HCT116 (cell line): ENCODE results near the gene MAP2K4. TPM values are rescaled to one million over a fixed set of nuclear protein-coding genes. Genes with fewer than 3 reads are reported as not detected.
A peak's percentile ranks its signal among the peaks of the same experiment; 100 is the strongest.

ENCODE experiments used
- ATAC-seq: fragments of 200-7000 bp; cut with Tn5 transposase; 2 replicates; pipeline ENCODE4 v1.9.1; 2020; ENCODE audit warnings: mild to moderate bottlenecking, moderate library complexity
- BruUV-seq: library from RNA; stranded (reverse); fragments of 400-500 nt; replicated peaks from 2 replicates; lab custom pipeline; 2021; lab: Mats Ljungman, UMichigan
- CTCF ChIA-PET: fragments of 300-600 bp; sonication (Branson Sonifier 250); formaldehyde crosslinking; loops from one replicate; lab custom pipeline; 2021; ENCODE audit warnings: antibody characterized with exemption; lab: Charles Lee
- POLR2A ChIA-PET: fragments of 300-600, 350-600 bp; sonication (Branson Sonifier 250); formaldehyde crosslinking; loops from one replicate; lab custom pipeline; 2021; ENCODE audit warnings: antibody characterized with exemption; lab: Charles Lee
- RAD21 ChIA-PET, 2 experiments: fragments of 300-600 bp; sonication (Branson Sonifier 250); formaldehyde crosslinking; loops; one replicate each; lab custom pipeline; 2023; ENCODE audit warnings: low total read pairs in 2 of 2; ENCODE audit not compliant: uncharacterized antibody in 2 of 2, unreplicated experiment in 2 of 2, low non-redundant PET in 1 of 2; lab: Charles Lee
- DNase-seq: peaks from one replicate; pipeline ENCODE4 v3.0.0-alpha.2; 2010; ENCODE audit warnings: low read depth, low spot score
- H2AFZ ChIP-seq: fragments of 200-600 bp; shearing (Covaris generic), sonication (generic); 2 replicates; pipeline ENCODE4 v1.6.1; 2017; ENCODE audit warnings: low read depth, mixed run types, mixed read lengths, antibody characterized with exemption, low read length; ENCODE audit not compliant: poor library complexity, severe bottlenecking
- H3K27ac ChIP-seq: 2 replicates; pipeline ENCODE4 v1.5.1; 2012; ENCODE audit warnings: low read depth, low read length
- H3K27me3 ChIP-seq: fragments of 200-600 bp; sonication (generic); 2 replicates; pipeline ENCODE4 v1.6.1; 2016; ENCODE audit warnings: mixed run types, low read length, mixed read lengths; ENCODE audit not compliant: insufficient read depth
- H3K36me3 ChIP-seq, 2 experiments: fragments of 200-500 bp in 1 of 2; fragments of 200-600 bp in 1 of 2; sonication (Bioruptor generic) in 1 of 2; sonication (generic) in 1 of 2; 2 replicates each; pipeline versions ENCODE4 v1.5.1 to v1.6.1; 2014 to 2016; ENCODE audit warnings: low read length in 2 of 2, inconsistent platforms in 1 of 2, mixed read lengths in 1 of 2, mixed run types in 1 of 2; ENCODE audit not compliant: insufficient read depth in 2 of 2, control insufficient read depth in 1 of 2
- H3K4me1 ChIP-seq, 2 experiments: fragments of 200-600 bp in 1 of 2; sonication (generic) in 1 of 2; 2 replicates each; pipeline versions ENCODE4 v1.5.1 to v1.6.1; 2012 to 2017; ENCODE audit warnings: low read length in 2 of 2, inconsistent platforms in 1 of 2, mild to moderate bottlenecking in 1 of 2, mixed read lengths in 1 of 2, mixed run types in 1 of 2, moderate library complexity in 1 of 2; ENCODE audit not compliant: insufficient read depth in 2 of 2, control insufficient read depth in 1 of 2
- H3K4me2 ChIP-seq: fragments of 200-600 bp; sonication (generic); 2 replicates; pipeline ENCODE4 v1.6.1; 2017; ENCODE audit warnings: mixed run types, low read length, mixed read lengths
- H3K4me3 ChIP-seq, 2 experiments: fragments of 200-600 bp in 1 of 2; sonication (generic) in 1 of 2; replicated peaks in 1 of 2; 2 replicates each; pipeline ENCODE4 v1.5.1; 2011 to 2016; ENCODE audit warnings: low read length in 2 of 2, control low read depth in 1 of 2, low read depth in 1 of 2, mild to moderate bottlenecking in 1 of 2, mixed read lengths in 1 of 2, mixed run types in 1 of 2
- H3K79me2 ChIP-seq: fragments of 200-600 bp; sonication (generic); 2 replicates; pipeline ENCODE4 v1.6.1; 2017; ENCODE audit warnings: mild to moderate bottlenecking, mixed run types, low read length, moderate library complexity, mixed read lengths; ENCODE audit not compliant: insufficient read depth
- H3K9ac ChIP-seq: fragments of 200-600 bp; sonication (generic); 2 replicates; pipeline ENCODE4 v1.6.1; 2016; ENCODE audit warnings: low read length, mixed read lengths
- H3K9me2 ChIP-seq: fragments of 200-600 bp; sonication (generic), shearing (Covaris generic); 2 replicates; pipeline ENCODE4 v1.6.1; 2017; ENCODE audit warnings: mixed run types, mild to moderate bottlenecking, moderate library complexity; ENCODE audit not compliant: insufficient read depth
- H3K9me3 ChIP-seq, 2 experiments: fragments of 200-500 bp in 1 of 2; fragments of 200-600 bp in 1 of 2; sonication (Bioruptor generic) in 1 of 2; sonication (generic) in 1 of 2; 2 replicates each; pipeline ENCODE4 v1.6.1; 2014 to 2017; ENCODE audit warnings: low read length in 2 of 2, mixed read lengths in 2 of 2, inconsistent platforms in 1 of 2, low read depth in 1 of 2, mild to moderate bottlenecking in 1 of 2, mixed run types in 1 of 2, moderate library complexity in 1 of 2; ENCODE audit not compliant: control insufficient read depth in 1 of 2, insufficient read depth in 1 of 2
- H4K20me1 ChIP-seq: fragments of 200-600 bp; sonication (generic), shearing (Covaris generic); 2 replicates; pipeline ENCODE4 v1.6.1; 2017; ENCODE audit warnings: mixed run types, mild to moderate bottlenecking, moderate library complexity; ENCODE audit not compliant: insufficient read depth
- CEBPB ChIP-seq: IDR thresholded peaks from 2 replicates; pipeline ENCODE4 v1.6.1; 2012; ENCODE audit warnings: low read depth
- CTCF ChIP-seq, 3 experiments: fragments of 200-600 bp in 1 of 3; sonication (generic) in 1 of 3; IDR thresholded peaks in 2 of 3; conservative IDR thresholded peaks in 1 of 3; 2 replicates each; pipeline ENCODE4 v1.5.1; 2012 to 2017; ENCODE audit warnings: low read depth in 2 of 3, low read length in 2 of 3, antibody characterized with exemption in 1 of 3, borderline replicate concordance in 1 of 3, control low read depth in 1 of 3, mild to moderate bottlenecking in 1 of 3, mixed read lengths in 1 of 3, mixed run types in 1 of 3, moderate library complexity in 1 of 3; ENCODE audit not compliant: insufficient read depth in 1 of 3
- EGR1 ChIP-seq: IDR thresholded peaks from 2 replicates; pipeline ENCODE4 v1.6.1; 2012; ENCODE audit warnings: low read depth
- ELF1 ChIP-seq: IDR thresholded peaks from 2 replicates; pipeline ENCODE4 v1.6.1; 2012; ENCODE audit warnings: low read depth, borderline replicate concordance
- EZH2 ChIP-seq: fragments of 200-600 bp; sonication (generic); IDR thresholded peaks from 2 replicates; pipeline ENCODE4 v1.6.1; 2017; ENCODE audit warnings: antibody characterized with exemption, mixed run types
- EZH2phosphoT487 ChIP-seq: fragments of 200-600 bp; IDR thresholded peaks from 2 replicates; pipeline ENCODE4 v1.6.1; 2018; ENCODE audit warnings: antibody characterized with exemption, borderline replicate concordance
- FOSL1 ChIP-seq: IDR thresholded peaks from 2 replicates; pipeline ENCODE4 v1.6.1; 2012; ENCODE audit warnings: low read depth
- JUND ChIP-seq: IDR thresholded peaks from 2 replicates; pipeline ENCODE4 v1.6.1; 2012
- MAX ChIP-seq: IDR thresholded peaks from 2 replicates; pipeline ENCODE4 v1.6.1; 2012
- POLR2AphosphoS5 ChIP-seq: IDR thresholded peaks from 2 replicates; pipeline ENCODE4 v1.6.1; 2011; ENCODE audit warnings: mild to moderate bottlenecking, low read depth, low read length, moderate library complexity
- RAD21 ChIP-seq: IDR thresholded peaks from 2 replicates; pipeline ENCODE4 v1.6.1; 2012; ENCODE audit warnings: low read depth, mild to moderate bottlenecking
- REST ChIP-seq: IDR thresholded peaks from 2 replicates; pipeline ENCODE4 v1.6.1; 2012; ENCODE audit warnings: low read depth
- SIN3A ChIP-seq: IDR thresholded peaks from 2 replicates; pipeline ENCODE4 v1.6.1; 2012; ENCODE audit warnings: low read depth
- SP1 ChIP-seq: IDR thresholded peaks from 2 replicates; pipeline ENCODE4 v1.6.1; 2012; ENCODE audit warnings: low read depth
- SRF ChIP-seq: IDR thresholded peaks from 2 replicates; pipeline ENCODE4 v1.6.1; 2012; ENCODE audit warnings: low read depth
- TCF7L2 ChIP-seq: IDR thresholded peaks from 2 replicates; pipeline ENCODE4 v1.7.0; 2011; ENCODE audit warnings: borderline replicate concordance, inconsistent platforms; ENCODE audit not compliant: insufficient read depth, insufficient read length; ENCODE audit errors: extremely low read depth
- YY1 ChIP-seq: IDR thresholded peaks from 2 replicates; pipeline ENCODE4 v1.6.1; 2011; ENCODE audit warnings: low read length, low read depth, moderate library complexity, mild to moderate bottlenecking; ENCODE audit not compliant: insufficient replicate concordance; ENCODE audit errors: extremely low read depth
- ZBTB33 ChIP-seq: IDR thresholded peaks from 2 replicates; pipeline ENCODE4 v1.6.1; 2011; ENCODE audit warnings: mild to moderate bottlenecking, low read length, moderate library complexity; ENCODE audit not compliant: insufficient replicate concordance; ENCODE audit errors: extremely low read depth
- ZFX ChIP-seq: fragments of 450-650 bp; IDR thresholded peaks from 2 replicates; pipeline ENCODE4 v1.6.1; 2017
- ZNF274 ChIP-seq: fragments of 200-500 bp; sonication (Bioruptor generic); IDR thresholded peaks from 2 replicates; pipeline ENCODE4 v1.6.1; 2014; ENCODE audit warnings: mild to moderate bottlenecking, low read depth, low read length, inconsistent platforms
- intact Hi-C: fragments of 100-400 bp; cut with micrococcal nuclease; formaldehyde crosslinking; loops from 2 replicates; pipeline ENCODE4 v1.10.0; 2022
- total RNA-seq: library from RNA; stranded (reverse); gene quantifications from one replicate; pipeline ENCODE4 v1.2.1, GENCODE V29; 2021; ENCODE audit not compliant: unreplicated experiment

MAP2K4 gene
- total RNA-seq, 1 experiment from 2014 or later = 42.3 TPM

DNA sequence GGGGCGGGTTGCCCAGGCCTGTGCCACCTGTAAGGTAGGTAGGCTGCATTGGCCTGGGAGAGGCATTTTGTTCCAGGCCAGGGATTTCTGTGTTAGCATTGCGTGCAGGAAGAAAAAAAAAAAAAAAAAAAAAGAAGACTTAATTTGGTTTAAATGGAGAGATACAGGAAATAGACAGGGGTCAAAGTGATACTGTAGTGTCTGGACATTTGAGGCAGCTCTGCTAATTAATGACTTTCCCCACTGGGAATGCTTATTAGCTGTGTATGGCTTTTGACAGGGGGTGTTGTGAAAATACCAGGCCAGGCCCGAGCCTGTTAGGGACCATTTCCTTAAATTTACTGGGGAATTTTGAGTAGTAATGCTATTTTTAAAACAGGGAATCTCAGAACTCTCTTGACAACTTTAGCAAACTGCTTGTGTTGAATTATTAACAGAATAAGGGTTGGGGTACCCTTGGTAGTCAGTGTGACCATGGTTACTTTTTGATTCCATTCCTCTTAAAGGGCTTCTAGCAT is 1.0 kb downstream of the MAP2K4 start:
- ChIA-PET POLR2A (interaction anchor here (0.9 to 1.6 kb wide), 4 partner anchors 15 to 98 kb away, joined by 3 to 8 read pairs (median 5); partner anchors contain the start of gene ZNF18), RAD21 (interaction anchor here in 1 of 2 experiments (1.2 kb wide), 1 partner anchor 10 kb away, joined by 3 read pairs; no protein-coding TSS in a partner anchor), CTCF (no interaction called here)
- H3K79me2 ChIP-seq = peaks cover 55% of the 10 kb centered on the region
- intact Hi-C loops = loop anchor here (2.0 kb wide), 1 partner anchor 25 kb away; the partner anchor contains the start of gene ZNF18
- TF ChIP-seq SIN3A (no peak), MAX (no peak), CTCF (IDR thresholded peaks at IDR 0.05 in 2 of 3, conservative IDR thresholded peaks at IDR 0.05 in 1 of 3; ENCODE audit: borderline replicate concordance in 1 of 3, insufficient read depth in 1 of 3, low read depth in 2 of 3, low read length in 2 of 3) (no peak), RAD21 (no peak), EZH2 (no peak), JUND (no peak), CEBPB (no peak), ZNF274 (no peak), ZFX (no peak), REST (no peak), EGR1 (no peak), ELF1 (no peak), FOSL1 (no peak), POLR2AphosphoS5 (no peak), SRF (no peak), EZH2phosphoT487 (no peak), ZBTB33 (no peak), TCF7L2 (no peak), SP1 (no peak), YY1 (no peak)
- H3K27ac ChIP-seq = peak overlapping the region; percentile 84
- no peak for DNase-seq
- peaks cover 33 to 46% of the 10 kb centered on the region in 2 experiments for H3K4me1 ChIP-seq
- H3K9ac ChIP-seq = peak overlapping the region; percentile 79
- peak overlapping the region; percentile 65 to 76 for H3K4me3 ChIP-seq
- peak overlapping the region; percentile 90 for H3K4me2 ChIP-seq
- ATAC-seq = no peak
- no peaks in the 10 kb centered on the region for H3K9me2 ChIP-seq
- peaks cover 0 to 3% of the 10 kb centered on the region in 2 experiments; a peak in 1 of 4 replicates for H3K36me3 ChIP-seq
- H4K20me1 ChIP-seq = peaks cover 5% of the 10 kb centered on the region; the same call in 1 of the 2 replicates
- no TSS peak for BruUV-seq
- no peak overlapping the region for H2AFZ ChIP-seq
- H3K27me3 ChIP-seq = no peaks in the 10 kb centered on the region
- no peaks in the 10 kb centered on the region for H3K9me3 ChIP-seq
